IMR-90 (cell line): Measurements from ENCODE around the gene SYNGR2. TPM values are rescaled to one million over a fixed set of nuclear protein-coding genes. Genes with fewer than 3 reads are reported as not detected.

ENCODE experiments used
- ATAC-seq: fragments of 200-7000 bp; cut with Tn5 transposase; 2 replicates; pipeline ENCODE4 v1.9.1; 2020; ENCODE audit warnings: low read depth, mild to moderate bottlenecking, moderate library complexity
- BruUV-seq: library from RNA; stranded (reverse); fragments of 400-500 nt; replicated peaks from 2 replicates; lab custom pipeline; 2021; lab: Mats Ljungman, UMichigan
- CTCF ChIA-PET: fragments of 300-600 bp; formaldehyde crosslinking; extraction: SDS; loops from one replicate; lab custom pipeline; 2021; ENCODE audit warnings: antibody characterized with exemption; lab: Yijun Ruan, JAX
- POLR2A ChIA-PET: fragments of 300-600 bp; sonication (Branson Sonifier 250); formaldehyde crosslinking; loops from one replicate; lab custom pipeline; 2022; ENCODE audit warnings: antibody characterized with exemption; ENCODE audit not compliant: unreplicated experiment; lab: Charles Lee
- DNase-seq: peaks from one replicate; pipeline ENCODE4 v3.0.0; 2013
- H2AFZ ChIP-seq: replicated peaks from 2 replicates; pipeline ENCODE3; 2013; ENCODE audit warnings: low read length, mild to moderate bottlenecking; ENCODE audit not compliant: poor library complexity
- H2AK5ac ChIP-seq: 2 replicates; pipeline ENCODE4 v1.6.1; 2013; ENCODE audit warnings: low read depth, low read length, inconsistent platforms
- H2AK9ac ChIP-seq: replicated peaks from 2 replicates; pipeline ENCODE3; 2013; ENCODE audit warnings: mild to moderate bottlenecking, low read depth, low read length, moderate library complexity; ENCODE audit not compliant: poor library complexity
- H2BK120ac ChIP-seq: 2 replicates; pipeline ENCODE4 v1.6.1; 2013; ENCODE audit warnings: low read depth, low read length, inconsistent platforms
- H2BK15ac ChIP-seq: 3 replicates; pipeline ENCODE4 v1.6.1; 2013; ENCODE audit warnings: low read depth, low read length, inconsistent platforms
- H2BK20ac ChIP-seq: 2 replicates; pipeline ENCODE4 v1.6.1; 2013; ENCODE audit warnings: low read depth, mild to moderate bottlenecking, inconsistent platforms, low read length, moderate library complexity
- H2BK5ac ChIP-seq: 2 replicates; pipeline ENCODE4 v1.6.1; 2013; ENCODE audit warnings: mild to moderate bottlenecking, low read depth, low read length, inconsistent platforms; ENCODE audit not compliant: poor library complexity, severe bottlenecking
- H3K14ac ChIP-seq: replicated peaks from 2 replicates; pipeline ENCODE4 v1.6.1; 2013; ENCODE audit warnings: low read depth, low read length, inconsistent platforms
- H3K18ac ChIP-seq: 2 replicates; pipeline ENCODE4 v1.6.1; 2013; ENCODE audit warnings: low read depth, low read length, control low read depth
- H3K23ac ChIP-seq: 2 replicates; pipeline ENCODE4 v1.6.1; 2013; ENCODE audit warnings: low read depth, low read length, inconsistent platforms
- H3K27ac ChIP-seq: 2 replicates; pipeline ENCODE4 v1.5.1; 2013; ENCODE audit warnings: mild to moderate bottlenecking, control low read depth, low read length; ENCODE audit not compliant: insufficient read depth
- H3K27me3 ChIP-seq: 2 replicates; pipeline ENCODE4 v1.6.1; 2013; ENCODE audit warnings: low read length; ENCODE audit not compliant: control insufficient read depth, insufficient read depth
- H3K36me3 ChIP-seq: 2 replicates; pipeline ENCODE4 v1.6.1; 2013; ENCODE audit warnings: low read length, mixed read lengths; ENCODE audit not compliant: control insufficient read depth, insufficient read depth
- H3K4ac ChIP-seq: 2 replicates; pipeline ENCODE4 v1.6.1; 2013; ENCODE audit warnings: low read depth, low read length, inconsistent platforms
- H3K4me1 ChIP-seq: 2 replicates; pipeline ENCODE4 v1.6.1; 2013; ENCODE audit warnings: low read length, mixed read lengths; ENCODE audit not compliant: control insufficient read depth, insufficient read depth
- H3K4me2 ChIP-seq: 2 replicates; pipeline ENCODE4 v1.6.1; 2013; ENCODE audit warnings: low read depth, mild to moderate bottlenecking, control low read depth, low read length, moderate library complexity
- H3K4me3 ChIP-seq: 2 replicates; pipeline ENCODE4 v1.5.1; 2013; ENCODE audit warnings: low read depth, mild to moderate bottlenecking, control low read depth, low read length, moderate library complexity; ENCODE audit not compliant: insufficient read depth
- H3K56ac ChIP-seq: 2 replicates; pipeline ENCODE4 v1.6.1; 2013; ENCODE audit warnings: low read length, inconsistent platforms; ENCODE audit not compliant: insufficient read depth; ENCODE audit errors: extremely low read depth
- H3K79me1 ChIP-seq, 2 experiments: 2 replicates each; pipeline ENCODE4 v1.6.1; 2013; ENCODE audit warnings: low read length in 2 of 2, inconsistent platforms in 1 of 2, low read depth in 1 of 2
- H3K9ac ChIP-seq: 2 replicates; pipeline ENCODE4 v1.6.1; 2013; ENCODE audit warnings: low read depth, low read length, control low read depth
- H3K9me1 ChIP-seq: 2 replicates; pipeline ENCODE4 v1.6.1; 2013; ENCODE audit warnings: low read length, inconsistent platforms; ENCODE audit not compliant: insufficient read depth
- H3K9me3 ChIP-seq: 2 replicates; pipeline ENCODE4 v1.6.1; 2013; ENCODE audit warnings: low read length; ENCODE audit not compliant: control insufficient read depth, insufficient read depth
- H4K20me1 ChIP-seq: 2 replicates; pipeline ENCODE4 v1.6.1; 2013; ENCODE audit warnings: low read length, inconsistent platforms; ENCODE audit not compliant: insufficient read depth
- H4K5ac ChIP-seq: 2 replicates; pipeline ENCODE4 v1.6.1; 2013; ENCODE audit warnings: mild to moderate bottlenecking, low read depth, low read length, control low read depth
- H4K8ac ChIP-seq, 2 experiments: 2 replicates each; pipeline ENCODE4 v1.6.1; 2013; ENCODE audit warnings: low read depth in 2 of 2, low read length in 2 of 2, control low read depth in 1 of 2, inconsistent platforms in 1 of 2
- H4K91ac ChIP-seq: 2 replicates; pipeline ENCODE4 v1.6.1; 2013; ENCODE audit warnings: low read depth, low read length, inconsistent platforms; ENCODE audit not compliant: insufficient read depth
- BHLHE40 ChIP-seq: fragments of 150-350 bp; IDR thresholded peaks from 2 replicates; pipeline ENCODE4 v1.6.1; 2016; ENCODE audit warnings: mild to moderate bottlenecking, low read depth, low read length
- CEBPB ChIP-seq: IDR thresholded peaks from 2 replicates; pipeline ENCODE4 v1.6.1; 2012; ENCODE audit warnings: low read depth, low read length, improper control_type of control experiment
- CTCF ChIP-seq: conservative IDR thresholded peaks from 2 replicates; pipeline ENCODE4 v1.5.1; 2012; ENCODE audit warnings: mild to moderate bottlenecking, low read depth, low read length, improper control_type of control experiment
- FOS ChIP-seq: fragments of 150-350 bp; IDR thresholded peaks from 2 replicates; pipeline ENCODE4 v1.6.1; 2016; ENCODE audit warnings: low read depth, low read length
- MAFK ChIP-seq: IDR thresholded peaks from 2 replicates; pipeline ENCODE4 v1.6.1; 2012; ENCODE audit warnings: low read depth, low read length, improper control_type of control experiment
- MAZ ChIP-seq: IDR thresholded peaks from 2 replicates; pipeline ENCODE4 v1.6.1; 2012; ENCODE audit warnings: low read depth, mild to moderate bottlenecking, low read length, improper control_type of control experiment, moderate library complexity, borderline replicate concordance
- MXI1 ChIP-seq: IDR thresholded peaks from 2 replicates; pipeline ENCODE4 v1.6.1; 2012; ENCODE audit warnings: low read depth, mild to moderate bottlenecking, low read length, moderate library complexity, borderline replicate concordance
- NFE2L2 ChIP-seq: fragments of 150-350 bp; IDR thresholded peaks from 2 replicates; pipeline ENCODE4 v1.6.1; 2016; ENCODE audit warnings: low read depth, mild to moderate bottlenecking, low read length
- POLR2A ChIP-seq: IDR thresholded peaks from 2 replicates; pipeline ENCODE4 v1.6.1; 2012; ENCODE audit warnings: mild to moderate bottlenecking, low read depth, low read length
- RFX5 ChIP-seq: IDR thresholded peaks from 2 replicates; pipeline ENCODE4 v1.8.0; 2012; ENCODE audit warnings: low read depth, mild to moderate bottlenecking, low read length, moderate library complexity
- SMC3 ChIP-seq: fragments of 150-350 bp; IDR thresholded peaks from 2 replicates; pipeline ENCODE4 v1.6.1; 2016; ENCODE audit warnings: low read depth, mild to moderate bottlenecking, antibody characterized with exemption, low read length, moderate library complexity
- WGBS, 2 experiments: methylation state at CpG; one replicate each; pipeline versions ENCODE4 v1.1.5 to v1.1.7; 2013; ENCODE audit warnings: missing lambda C conversion rate in 2 of 2; ENCODE audit not compliant: insufficient read length in 1 of 2; ENCODE audit errors: extremely low coverage in 2 of 2; 5-methylcytosine and 5-hydroxymethylcytosine counted together
- dilution Hi-C: fragments of 300-500 bp; cut with HindIII; formaldehyde crosslinking; loops from one replicate; pipeline ENCODE4 v1.14.3; 2018; ENCODE audit warnings: low sequenced_read_pairs; ENCODE audit not compliant: unreplicated experiment
- in situ Hi-C: fragments of 300-500 bp; cut with MboI; formaldehyde crosslinking; loops from 3 replicates; pipeline ENCODE4 v1.14.3; 2019; ENCODE audit warnings: low sequenced_read_pairs, inconsistent platforms, mixed read lengths
- intact Hi-C: fragments of 100-400 bp; cut with micrococcal nuclease; formaldehyde crosslinking; loops from 2 replicates; pipeline ENCODE4 v1.10.0; 2022
- polyA plus RNA-seq, 3 experiments: library from polyadenylated mRNA; depleted of rRNA; stranded (reverse); fragments of >200 nt; gene quantifications; 2 replicates each; pipeline ENCODE4 v1.2.3, GENCODE V29; 2012; ENCODE audit warnings: low replicate concordance in 1 of 3
- total RNA-seq: library from RNA; depleted of rRNA; stranded (reverse); fragments of >200 nt; gene quantifications from 2 replicates; pipeline ENCODE4 v1.2.3, GENCODE V29; 2012

The SYNGR2 gene
- total and polyA plus RNA-seq, 2 of the 4 experiments (the other 2 are of a cell fraction), result 11.1 to 63.1 TPM

GRCh38 chr17:78151514-78152008 lies 16.8 kb upstream of the SYNGR2 start:
- no peak overlapping the region for H3K23ac ChIP-seq
- H2AFZ ChIP-seq, result no peak overlapping the region
- H3K4me1 ChIP-seq, result no peaks in the 10 kb centered on the region
- H4K8ac ChIP-seq, result no peak overlapping the region
- intact Hi-C loops, result no loop called here
- H2BK5ac ChIP-seq, result no peak overlapping the region
- DNase-seq (no peak), ATAC-seq (no peak)
- H3K4me3 ChIP-seq, result no peak overlapping the region
- H3K9me3 ChIP-seq, result no peaks in the 10 kb centered on the region
- POLR2A ChIA-PET, result no interaction called here
- no peak overlapping the region for H3K4me2 ChIP-seq
- H4K5ac ChIP-seq, result no peak overlapping the region
- no peak overlapping the region for H2BK15ac ChIP-seq
- no peak overlapping the region for H2BK120ac ChIP-seq
- H3K9me1 ChIP-seq, result no peaks in the 10 kb centered on the region
- H3K56ac ChIP-seq, result no peak overlapping the region
- H3K79me1 ChIP-seq, result no peaks in the 10 kb centered on the region
- no peak overlapping the region for H3K9ac ChIP-seq
- no peak overlapping the region for H4K91ac ChIP-seq
- dilution Hi-C loops, result no loop called here
- H3K14ac ChIP-seq, result no peak overlapping the region
- H2BK20ac ChIP-seq, result no peak overlapping the region
- CTCF ChIA-PET, result no interaction called here
- H3K27me3 ChIP-seq, result no peaks in the 10 kb centered on the region; the same call in 1 of the 2 replicates
- H3K27ac ChIP-seq, result no peak overlapping the region
- no TSS peak for BruUV-seq
- in situ Hi-C loops, result no loop called here
- H3K4ac ChIP-seq, result no peak overlapping the region
- H3K18ac ChIP-seq, result no peak overlapping the region
- H2AK5ac ChIP-seq, result no peak overlapping the region
- no peaks in the 10 kb centered on the region for H3K36me3 ChIP-seq
- TF ChIP-seq NFE2L2 (no peak), MAZ (no peak), MXI1 (no peak), MAFK (no peak), BHLHE40 (no peak), SMC3 (no peak), CTCF (no peak), POLR2A (no peak), FOS (no peak), CEBPB (no peak), RFX5 (no peak)
- no peaks in the 10 kb centered on the region for H4K20me1 ChIP-seq
- H2AK9ac ChIP-seq, result no peak overlapping the region
- WGBS, 2 experiments, result 57% methylated on average over 1 of the region's 7 CpGs; no CpG with 5 or more reads in 1 of the 2 experiments
